ENCODE measurements around the gene CDA.

- TF ChIP-seq CTCF (IDR thresholded peaks at IDR 0.05), result no peak
- TF ChIP-seq EP300 (IDR thresholded peaks at IDR 0.05), result no peak
- no peak for TF ChIP-seq POLR2A (IDR thresholded peaks at IDR 0.05)
Observed at GRCh38 chr1:20634065-20634593, 45.2 kb downstream of the CDA start.

Measured in upper lobe of left lung (tissue), 4 donors.